Measurements from ENCODE around the gene RASA2.

RASA2 gene

DNA sequence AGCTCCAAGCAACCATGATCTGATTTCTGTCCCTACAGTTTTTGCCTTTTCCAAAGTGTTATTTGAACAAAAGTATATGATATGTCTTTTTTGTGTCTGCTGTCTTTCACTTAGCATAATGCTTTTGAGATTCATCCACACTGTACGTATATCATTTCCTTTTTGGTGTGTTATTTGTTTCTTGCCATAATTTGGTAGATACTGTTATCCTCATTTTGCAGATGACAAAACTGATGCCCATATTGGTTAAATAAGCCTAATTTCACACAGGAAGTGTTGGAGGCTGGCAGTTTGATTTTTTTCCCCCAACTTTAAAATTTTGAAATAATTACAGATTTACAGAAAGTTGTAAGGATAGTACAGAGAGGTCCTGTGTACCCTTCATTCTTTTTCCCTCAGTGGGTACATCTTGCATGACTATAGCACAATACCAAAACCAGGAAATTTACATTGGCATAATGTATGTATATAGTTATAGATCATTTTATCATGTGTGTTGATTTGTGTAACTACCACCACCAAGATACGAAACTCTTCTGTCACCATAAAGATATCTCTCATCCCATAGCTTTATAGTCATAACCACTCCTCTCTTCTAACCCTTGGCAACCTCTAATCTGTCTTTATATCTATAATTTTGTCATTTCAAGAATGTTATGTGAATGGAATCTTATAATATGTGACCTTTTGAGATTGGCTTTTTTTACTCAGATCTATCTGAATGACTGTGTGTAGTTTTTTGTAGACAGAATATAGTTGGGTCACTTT lies 55.6 kb downstream of the RASA2 start:
- Histone ChIP-seq H3K9ac (ENCODE audit: low read depth, low read length) (no peak overlapping the region), H3K9me3 (ENCODE audit: control insufficient read depth, insufficient read depth, low read length) (no peaks in the 10 kb centered on the region), H3K4me3 (ENCODE audit: low read depth, low read length) (no peak overlapping the region), H3K36me3 (ENCODE audit: control insufficient read depth, insufficient read depth, low read length) (no peaks in the 10 kb centered on the region), H3K4me1 (ENCODE audit: control insufficient read depth, insufficient read depth, low read length) (no peaks in the 10 kb centered on the region), H3K27me3 (ENCODE audit: control insufficient read depth, insufficient read depth, low read length) (no peaks in the 10 kb centered on the region)

GRCh38 chr3:141542989-141543388 lies 56.2 kb downstream of the RASA2 start:
- Histone ChIP-seq H3K27me3 (ENCODE audit: control insufficient read depth, insufficient read depth, low read length) (no peaks in the 10 kb centered on the region), H3K9me3 (ENCODE audit: control insufficient read depth, insufficient read depth, low read length) (no peaks in the 10 kb centered on the region), H3K9ac (ENCODE audit: low read depth, low read length) (no peak overlapping the region), H3K4me3 (ENCODE audit: low read depth, low read length) (no peak overlapping the region), H3K4me1 (ENCODE audit: control insufficient read depth, insufficient read depth, low read length) (no peaks in the 10 kb centered on the region), H3K36me3 (ENCODE audit: control insufficient read depth, insufficient read depth, low read length) (no peaks in the 10 kb centered on the region)

DNA sequence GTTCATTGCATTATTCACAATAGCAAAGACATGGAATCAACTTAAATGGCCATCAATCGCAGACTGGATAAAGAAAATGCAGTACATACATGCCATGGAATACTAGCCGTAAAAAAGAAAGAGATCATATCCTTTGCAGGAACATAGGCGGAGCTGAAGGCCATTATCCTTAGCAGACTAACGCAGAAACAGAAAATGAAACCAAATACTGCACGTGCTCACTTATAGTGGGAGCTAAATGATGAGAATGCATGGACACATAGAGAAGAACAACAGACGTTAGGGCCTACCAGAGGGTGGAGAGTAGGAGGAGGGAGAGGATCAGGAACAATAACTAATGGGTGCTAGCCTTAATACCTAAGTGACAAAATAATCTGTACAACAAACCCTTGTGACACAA lies 57.9 kb downstream of the RASA2 start:
- no peaks in the 10 kb centered on the region for H3K4me1 ChIP-seq (ENCODE audit: control insufficient read depth, insufficient read depth, low read length)
- no peaks in the 10 kb centered on the region for H3K9me3 ChIP-seq (ENCODE audit: control insufficient read depth, insufficient read depth, low read length)
- no peak overlapping the region for H3K4me3 ChIP-seq (ENCODE audit: low read depth, low read length)
- H3K9ac ChIP-seq (ENCODE audit: low read depth, low read length): no peak overlapping the region
- H3K27me3 ChIP-seq (ENCODE audit: control insufficient read depth, insufficient read depth, low read length): no peaks in the 10 kb centered on the region
- no peaks in the 10 kb centered on the region for H3K36me3 ChIP-seq (ENCODE audit: control insufficient read depth, insufficient read depth, low read length)

- no peak overlapping the region for H3K9ac ChIP-seq (ENCODE audit: low read depth, low read length)
- H3K27me3 ChIP-seq (ENCODE audit: control insufficient read depth, insufficient read depth, low read length): no peaks in the 10 kb centered on the region
- H3K36me3 ChIP-seq (ENCODE audit: control insufficient read depth, insufficient read depth, low read length): no peaks in the 10 kb centered on the region
- H3K4me3 ChIP-seq (ENCODE audit: low read depth, low read length): no peak overlapping the region
- H3K4me1 ChIP-seq (ENCODE audit: control insufficient read depth, insufficient read depth, low read length): no peaks in the 10 kb centered on the region
- H3K9me3 ChIP-seq (ENCODE audit: control insufficient read depth, insufficient read depth, low read length): no peaks in the 10 kb centered on the region
Measured at GRCh38 chr3:141546081-141546480, 59.3 kb downstream of the RASA2 start.

GRCh38 chr3:141546586-141546985 lies 59.8 kb downstream of the RASA2 start:
- no peaks in the 10 kb centered on the region for H3K9me3 ChIP-seq (ENCODE audit: control insufficient read depth, insufficient read depth, low read length)
- no peaks in the 10 kb centered on the region for H3K4me1 ChIP-seq (ENCODE audit: control insufficient read depth, insufficient read depth, low read length)
- H3K36me3 ChIP-seq (ENCODE audit: control insufficient read depth, insufficient read depth, low read length): no peaks in the 10 kb centered on the region
- H3K4me3 ChIP-seq (ENCODE audit: low read depth, low read length): no peak overlapping the region
- no peaks in the 10 kb centered on the region for H3K27me3 ChIP-seq (ENCODE audit: control insufficient read depth, insufficient read depth, low read length)
- H3K9ac ChIP-seq (ENCODE audit: low read depth, low read length): no peak overlapping the region

DNA sequence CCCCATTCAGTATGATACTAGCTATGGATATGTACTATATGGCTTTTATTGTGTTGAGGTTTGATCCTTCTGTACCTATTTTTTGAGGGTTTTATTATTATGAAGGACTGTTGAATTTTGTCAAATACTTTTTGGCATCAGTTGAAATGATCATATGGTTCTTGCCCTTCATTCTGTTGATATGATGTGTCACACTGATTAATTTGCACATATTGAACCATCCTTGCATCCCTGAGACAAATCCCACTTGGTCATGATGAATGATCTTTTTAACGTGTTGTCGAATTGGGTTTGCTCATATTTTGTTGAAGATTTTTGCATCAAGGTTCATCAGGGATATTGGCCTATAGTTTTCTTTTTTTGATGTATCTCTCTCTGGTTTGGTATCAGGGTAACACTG lies 61.0 kb downstream of the RASA2 start:
- no peaks in the 10 kb centered on the region for H3K27me3 ChIP-seq (ENCODE audit: control insufficient read depth, insufficient read depth, low read length)
- H3K9ac ChIP-seq (ENCODE audit: low read depth, low read length): no peak overlapping the region
- H3K4me3 ChIP-seq (ENCODE audit: low read depth, low read length): no peak overlapping the region
- no peaks in the 10 kb centered on the region for H3K9me3 ChIP-seq (ENCODE audit: control insufficient read depth, insufficient read depth, low read length)
- no peaks in the 10 kb centered on the region for H3K36me3 ChIP-seq (ENCODE audit: control insufficient read depth, insufficient read depth, low read length)
- H3K4me1 ChIP-seq (ENCODE audit: control insufficient read depth, insufficient read depth, low read length): no peaks in the 10 kb centered on the region

DNA sequence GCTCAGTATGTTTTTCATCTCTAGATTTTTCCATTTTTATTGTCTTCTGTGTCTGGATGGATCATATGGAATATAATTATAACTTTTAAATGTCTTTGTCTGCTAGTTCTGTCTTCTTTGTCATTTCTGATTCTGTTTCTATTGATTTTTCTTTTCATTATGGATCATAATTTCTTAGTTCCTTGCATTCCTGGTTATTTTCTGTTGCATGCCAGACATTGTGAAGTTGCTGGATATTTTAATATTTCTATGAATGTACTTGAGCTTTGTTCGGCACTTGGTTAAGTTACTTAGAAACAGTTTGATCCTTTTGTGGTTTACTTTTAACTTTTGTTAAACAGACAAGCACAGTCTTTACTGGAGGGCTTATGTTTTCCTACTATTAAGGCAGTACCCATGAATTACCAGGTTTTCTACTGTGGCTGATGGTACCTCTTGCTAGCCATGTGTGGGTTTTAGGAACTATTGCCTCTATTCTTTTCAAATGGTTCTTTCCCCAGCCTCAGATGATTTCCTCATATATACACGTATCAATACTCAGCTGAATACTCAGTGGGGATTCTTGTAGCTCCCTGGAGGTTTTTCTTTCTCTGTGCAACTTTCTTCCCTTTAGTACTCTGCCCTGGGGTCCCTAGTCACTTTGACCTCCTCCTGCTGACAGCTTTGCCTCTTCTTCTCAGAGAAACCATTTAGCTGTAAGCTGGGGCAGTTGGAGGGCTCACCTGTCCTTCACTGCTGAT lies 64.3 kb downstream of the RASA2 start:
- Histone ChIP-seq H3K36me3 (ENCODE audit: control insufficient read depth, insufficient read depth, low read length) (no peaks in the 10 kb centered on the region), H3K27me3 (ENCODE audit: control insufficient read depth, insufficient read depth, low read length) (no peaks in the 10 kb centered on the region), H3K4me3 (ENCODE audit: low read depth, low read length) (no peak overlapping the region), H3K4me1 (ENCODE audit: control insufficient read depth, insufficient read depth, low read length) (no peaks in the 10 kb centered on the region), H3K9me3 (ENCODE audit: control insufficient read depth, insufficient read depth, low read length) (no peaks in the 10 kb centered on the region), H3K9ac (ENCODE audit: low read depth, low read length) (no peak overlapping the region)

DNA sequence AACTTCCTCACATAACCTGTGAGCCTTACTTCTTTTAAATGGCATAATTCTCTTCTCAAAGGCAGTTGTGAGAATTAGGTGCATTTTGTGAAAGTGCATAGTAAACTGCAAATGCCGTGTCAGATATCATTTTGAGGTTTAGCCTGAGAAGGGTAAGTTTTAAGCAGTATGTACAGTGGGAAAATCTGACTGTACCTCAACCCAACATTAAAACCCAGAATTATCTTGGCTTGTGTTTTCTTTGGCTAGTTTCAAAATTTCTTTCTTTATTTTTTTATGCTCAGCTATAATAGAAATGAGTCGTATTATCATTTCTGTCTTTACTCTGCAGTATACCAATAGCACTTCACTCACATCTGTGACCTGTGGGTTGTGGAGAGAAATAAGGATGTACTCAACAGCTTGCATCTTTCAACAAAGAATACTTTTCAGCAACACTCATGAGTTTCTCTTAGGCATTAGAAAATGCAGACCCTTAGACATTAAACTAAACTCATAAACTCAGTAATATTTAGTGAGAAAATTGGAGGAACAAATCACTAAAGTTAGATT lies 65.7 kb downstream of the RASA2 start:
- no peak overlapping the region for H3K9ac ChIP-seq (ENCODE audit: low read depth, low read length)
- no peak overlapping the region for H3K4me3 ChIP-seq (ENCODE audit: low read depth, low read length)
- no peaks in the 10 kb centered on the region for H3K9me3 ChIP-seq (ENCODE audit: control insufficient read depth, insufficient read depth, low read length)
- H3K4me1 ChIP-seq (ENCODE audit: control insufficient read depth, insufficient read depth, low read length): no peaks in the 10 kb centered on the region
- no peaks in the 10 kb centered on the region for H3K36me3 ChIP-seq (ENCODE audit: control insufficient read depth, insufficient read depth, low read length)
- no peaks in the 10 kb centered on the region for H3K27me3 ChIP-seq (ENCODE audit: control insufficient read depth, insufficient read depth, low read length)

DNA sequence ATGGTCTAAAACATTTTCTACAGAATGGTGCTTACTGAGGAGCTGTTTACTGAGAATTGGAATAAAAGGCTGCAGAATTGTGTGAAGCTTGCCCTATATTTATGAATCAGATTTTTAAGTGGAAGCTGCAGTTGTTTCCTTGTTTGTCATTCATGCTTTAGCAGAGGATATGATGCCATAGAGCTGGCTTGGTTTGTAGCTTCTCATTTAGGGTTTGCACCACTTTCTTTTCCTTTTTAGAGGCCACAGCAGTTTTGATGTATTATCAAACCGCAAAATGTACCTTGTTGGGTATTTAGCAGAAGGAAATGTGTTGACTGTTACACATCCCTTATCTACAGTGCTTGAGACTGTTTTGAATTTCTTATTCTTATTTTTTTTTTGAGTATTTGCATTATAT lies 66.2 kb downstream of the RASA2 start:
- Histone ChIP-seq H3K36me3 (ENCODE audit: control insufficient read depth, insufficient read depth, low read length) (no peaks in the 10 kb centered on the region), H3K9me3 (ENCODE audit: control insufficient read depth, insufficient read depth, low read length) (no peaks in the 10 kb centered on the region), H3K27me3 (ENCODE audit: control insufficient read depth, insufficient read depth, low read length) (no peaks in the 10 kb centered on the region), H3K4me1 (ENCODE audit: control insufficient read depth, insufficient read depth, low read length) (no peaks in the 10 kb centered on the region), H3K9ac (ENCODE audit: low read depth, low read length) (no peak overlapping the region), H3K4me3 (ENCODE audit: low read depth, low read length) (no peak overlapping the region)

DNA sequence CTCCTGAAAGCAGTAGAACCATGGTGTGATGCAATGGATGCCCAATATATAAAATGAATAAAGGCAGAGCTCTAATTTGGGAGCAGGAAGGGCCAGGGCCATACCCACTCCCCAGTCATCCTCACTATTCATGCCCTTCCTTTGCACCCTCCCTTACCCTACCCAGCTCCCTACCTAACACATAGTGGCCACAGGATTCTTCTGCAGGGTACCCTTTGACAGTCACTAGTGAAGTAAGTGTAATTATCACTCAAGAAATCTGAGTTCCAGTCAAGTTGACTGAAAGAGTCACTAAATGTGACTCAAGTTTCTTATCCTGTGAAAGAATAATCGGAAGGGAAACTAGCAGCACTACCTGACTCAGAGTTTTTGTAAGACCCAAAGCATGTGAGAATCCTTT lies 69.2 kb downstream of the RASA2 start:
- Histone ChIP-seq H3K36me3 (ENCODE audit: control insufficient read depth, insufficient read depth, low read length) (no peaks in the 10 kb centered on the region), H3K4me1 (ENCODE audit: control insufficient read depth, insufficient read depth, low read length) (no peaks in the 10 kb centered on the region), H3K4me3 (ENCODE audit: low read depth, low read length) (no peak overlapping the region), H3K9me3 (ENCODE audit: control insufficient read depth, insufficient read depth, low read length) (no peaks in the 10 kb centered on the region), H3K9ac (ENCODE audit: low read depth, low read length) (no peak overlapping the region), H3K27me3 (ENCODE audit: control insufficient read depth, insufficient read depth, low read length) (no peaks in the 10 kb centered on the region)

DNA sequence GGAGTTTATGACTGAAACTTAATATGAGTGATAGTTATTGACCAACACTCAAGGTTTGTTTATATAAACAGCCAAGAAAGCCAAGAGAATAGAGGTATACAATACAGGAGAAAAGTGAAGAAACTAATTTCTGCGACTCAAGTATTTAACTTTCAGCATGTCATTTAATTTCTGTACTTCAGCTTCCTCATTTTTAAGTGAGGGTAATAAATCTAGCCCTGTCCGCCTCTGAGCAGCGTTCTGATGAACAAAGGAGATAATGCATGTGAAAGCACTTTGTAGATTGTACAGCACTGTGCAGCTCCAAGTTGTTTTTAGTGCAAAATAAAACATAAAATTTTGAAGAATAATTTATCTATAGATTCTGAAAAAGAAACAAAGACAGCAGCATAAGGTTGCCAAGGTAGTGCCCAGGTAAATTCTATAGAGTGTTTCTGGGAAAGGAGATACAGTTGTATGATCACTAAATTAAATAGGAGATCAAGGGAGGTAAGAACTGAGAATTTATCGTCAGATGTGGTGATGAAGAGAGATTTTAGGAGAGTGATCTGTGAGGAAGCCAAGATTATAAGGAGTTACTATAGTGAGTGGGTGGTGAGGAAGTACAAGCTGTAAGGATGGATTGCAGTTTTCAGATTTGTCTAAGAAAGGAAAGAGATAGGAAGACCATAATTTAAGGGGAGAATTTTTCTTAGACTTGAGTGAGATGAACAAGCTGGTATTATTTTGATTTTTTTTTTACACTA lies 71.3 kb downstream of the RASA2 start:
- no peaks in the 10 kb centered on the region for H3K36me3 ChIP-seq (ENCODE audit: control insufficient read depth, insufficient read depth, low read length)
- no peaks in the 10 kb centered on the region for H3K4me1 ChIP-seq (ENCODE audit: control insufficient read depth, insufficient read depth, low read length)
- no peaks in the 10 kb centered on the region for H3K9me3 ChIP-seq (ENCODE audit: control insufficient read depth, insufficient read depth, low read length)
- no peaks in the 10 kb centered on the region for H3K27me3 ChIP-seq (ENCODE audit: control insufficient read depth, insufficient read depth, low read length)
- no peak overlapping the region for H3K9ac ChIP-seq (ENCODE audit: low read depth, low read length)
- no peak overlapping the region for H3K4me3 ChIP-seq (ENCODE audit: low read depth, low read length)

All from iPS-15b (cell line).